ENCODE results near the gene KCNJ9.

DNA sequence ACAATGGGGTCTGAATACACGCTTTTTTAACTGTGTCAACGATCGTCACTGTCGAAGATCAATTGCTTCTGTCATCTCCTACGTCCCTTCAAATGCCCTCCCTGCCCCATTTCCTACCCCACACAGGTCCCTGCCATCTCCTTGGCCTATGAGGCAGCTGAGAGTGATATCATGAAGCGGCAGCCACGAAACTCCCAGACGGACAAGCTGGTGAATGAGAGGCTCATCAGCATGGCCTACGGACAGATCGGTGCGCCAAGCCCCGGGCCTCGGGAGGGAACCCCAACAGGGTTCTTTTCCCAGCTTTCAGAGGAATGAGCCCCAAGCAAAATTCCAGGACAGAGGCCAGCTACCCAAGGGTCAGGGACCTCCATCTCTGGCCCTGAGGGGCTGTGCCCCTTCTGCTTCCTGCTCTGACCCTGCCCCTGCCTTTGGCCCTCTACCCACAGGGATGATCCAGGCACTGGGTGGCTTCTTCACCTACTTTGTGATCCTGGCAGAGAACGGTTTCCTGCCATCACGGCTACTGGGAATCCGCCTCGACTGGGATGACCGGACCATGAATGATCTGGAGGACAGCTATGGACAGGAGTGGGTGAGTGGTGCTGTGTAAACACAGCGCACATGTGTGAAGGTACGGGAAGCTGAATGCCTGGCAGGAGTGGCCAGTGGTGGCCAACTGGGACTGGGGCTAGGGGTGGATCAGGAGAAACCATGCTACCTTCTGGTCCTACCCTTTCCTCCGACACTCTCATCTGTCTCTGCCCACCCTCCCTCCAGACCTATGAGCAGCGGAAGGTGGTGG is 55.0 kb downstream of the KCNJ9 start:
- TF ChIP-seq, protein P1, sequence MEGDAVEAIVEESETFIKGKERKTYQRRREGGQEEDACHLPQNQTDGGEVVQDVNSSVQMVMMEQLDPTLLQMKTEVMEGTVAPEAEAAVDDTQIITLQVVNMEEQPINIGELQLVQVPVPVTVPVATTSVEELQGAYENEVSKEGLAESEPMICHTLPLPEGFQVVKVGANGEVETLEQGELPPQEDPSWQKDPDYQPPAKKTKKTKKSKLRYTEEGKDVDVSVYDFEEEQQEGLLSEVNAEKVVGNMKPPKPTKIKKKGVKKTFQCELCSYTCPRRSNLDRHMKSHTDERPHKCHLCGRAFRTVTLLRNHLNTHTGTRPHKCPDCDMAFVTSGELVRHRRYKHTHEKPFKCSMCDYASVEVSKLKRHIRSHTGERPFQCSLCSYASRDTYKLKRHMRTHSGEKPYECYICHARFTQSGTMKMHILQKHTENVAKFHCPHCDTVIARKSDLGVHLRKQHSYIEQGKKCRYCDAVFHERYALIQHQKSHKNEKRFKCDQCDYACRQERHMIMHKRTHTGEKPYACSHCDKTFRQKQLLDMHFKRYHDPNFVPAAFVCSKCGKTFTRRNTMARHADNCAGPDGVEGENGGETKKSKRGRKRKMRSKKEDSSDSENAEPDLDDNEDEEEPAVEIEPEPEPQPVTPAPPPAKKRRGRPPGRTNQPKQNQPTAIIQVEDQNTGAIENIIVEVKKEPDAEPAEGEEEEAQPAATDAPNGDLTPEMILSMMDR (IDR thresholded peaks at IDR 0.05): no peak
- TF ChIP-seq POLR2A (IDR thresholded peaks at IDR 0.05) (no peak), POLR2AphosphoS5 (IDR thresholded peaks at IDR 0.05; ENCODE audit: insufficient read depth in 1 of 2, low read depth in 1 of 2) (no peak)
